ENCODE measurements around the gene TRANK1.

TRANK1 gene

DNA sequence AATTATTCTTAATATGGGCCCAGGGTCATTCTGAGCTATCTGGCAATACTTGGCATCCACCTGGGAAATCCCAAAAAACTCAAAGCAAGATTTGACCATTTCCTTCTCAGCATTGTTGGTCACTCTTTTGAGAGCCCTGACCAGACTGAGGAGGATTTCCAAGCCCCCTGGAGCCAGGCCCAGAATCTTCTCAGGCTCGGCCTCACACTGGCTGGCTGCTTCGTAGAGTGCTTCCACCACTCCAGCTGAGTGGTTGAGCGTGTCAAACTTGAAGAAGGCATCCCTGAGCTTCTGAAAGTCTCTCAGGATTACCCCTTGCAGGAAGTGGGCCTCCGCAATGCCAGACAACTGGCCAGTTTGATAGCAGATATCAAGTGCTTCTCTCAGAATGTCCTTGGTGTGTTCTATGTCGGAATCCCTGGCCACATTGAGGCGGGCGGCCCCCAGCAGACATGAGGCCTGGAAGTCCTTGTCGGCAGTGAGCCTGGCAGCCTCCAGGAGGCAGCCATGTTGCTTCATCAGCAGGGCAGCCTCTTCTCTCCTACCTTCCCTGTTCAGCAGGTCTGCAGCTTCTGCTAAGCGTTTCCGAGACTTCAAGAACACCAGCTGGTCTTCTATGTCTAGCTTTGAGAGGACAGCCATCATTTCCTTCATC, 111.6 kb downstream of the TRANK1 start:
- Histone ChIP-seq H3K36me3 (ENCODE audit: control insufficient read depth, low read length) (peaks cover 71% of the 10 kb centered on the region), H3K4me2 (ENCODE audit: low read length) (no peak overlapping the region), H3K9me3 (ENCODE audit: control insufficient read depth, insufficient read depth, low read length) (no peaks in the 10 kb centered on the region), H3K27me3 (ENCODE audit: control insufficient read depth, low read length) (no peaks in the 10 kb centered on the region), H4K20me1 (ENCODE audit: control insufficient read depth, insufficient read depth, low read depth, low read length) (no peaks in the 10 kb centered on the region), H3K4me1 (ENCODE audit: control insufficient read depth, low read length) (no peaks in the 10 kb centered on the region), H3K9me2 (replicated peaks; ENCODE audit: control insufficient read depth, low read length) (no peaks in the 10 kb centered on the region), H3K79me2 (ENCODE audit: control insufficient read depth, low read length) (no peaks in the 10 kb centered on the region), H3F3A (ENCODE audit: control insufficient read depth, insufficient read depth) (no peaks in the 10 kb centered on the region), H3K27ac (ENCODE audit: low read depth, low read length) (no peak overlapping the region), H3K4me3 (ENCODE audit: low read length) (no peak overlapping the region)
- no peak for TF ChIP-seq EZH2phosphoT487 (IDR thresholded peaks at IDR 0.05; ENCODE audit: borderline replicate concordance, low read length)
- TF ChIP-seq, protein P1, sequence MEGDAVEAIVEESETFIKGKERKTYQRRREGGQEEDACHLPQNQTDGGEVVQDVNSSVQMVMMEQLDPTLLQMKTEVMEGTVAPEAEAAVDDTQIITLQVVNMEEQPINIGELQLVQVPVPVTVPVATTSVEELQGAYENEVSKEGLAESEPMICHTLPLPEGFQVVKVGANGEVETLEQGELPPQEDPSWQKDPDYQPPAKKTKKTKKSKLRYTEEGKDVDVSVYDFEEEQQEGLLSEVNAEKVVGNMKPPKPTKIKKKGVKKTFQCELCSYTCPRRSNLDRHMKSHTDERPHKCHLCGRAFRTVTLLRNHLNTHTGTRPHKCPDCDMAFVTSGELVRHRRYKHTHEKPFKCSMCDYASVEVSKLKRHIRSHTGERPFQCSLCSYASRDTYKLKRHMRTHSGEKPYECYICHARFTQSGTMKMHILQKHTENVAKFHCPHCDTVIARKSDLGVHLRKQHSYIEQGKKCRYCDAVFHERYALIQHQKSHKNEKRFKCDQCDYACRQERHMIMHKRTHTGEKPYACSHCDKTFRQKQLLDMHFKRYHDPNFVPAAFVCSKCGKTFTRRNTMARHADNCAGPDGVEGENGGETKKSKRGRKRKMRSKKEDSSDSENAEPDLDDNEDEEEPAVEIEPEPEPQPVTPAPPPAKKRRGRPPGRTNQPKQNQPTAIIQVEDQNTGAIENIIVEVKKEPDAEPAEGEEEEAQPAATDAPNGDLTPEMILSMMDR (IDR thresholded peaks at IDR 0.05; ENCODE audit: low read depth, low read length, poor library complexity, severe bottlenecking), result no peak

GRCh38 chr3:36832406-36832805, 112.4 kb downstream of the TRANK1 start:
- Histone ChIP-seq H3F3A (ENCODE audit: control insufficient read depth, insufficient read depth) (no peaks in the 10 kb centered on the region), H3K4me2 (ENCODE audit: low read length) (no peak overlapping the region), H3K9me3 (ENCODE audit: control insufficient read depth, insufficient read depth, low read length) (no peaks in the 10 kb centered on the region), H3K9me2 (replicated peaks; ENCODE audit: control insufficient read depth, low read length) (no peaks in the 10 kb centered on the region), H3K4me3 (ENCODE audit: low read length) (no peak overlapping the region), H3K79me2 (ENCODE audit: control insufficient read depth, low read length) (no peaks in the 10 kb centered on the region), H3K36me3 (ENCODE audit: control insufficient read depth, low read length) (peaks cover 72% of the 10 kb centered on the region), H3K4me1 (ENCODE audit: control insufficient read depth, low read length) (no peaks in the 10 kb centered on the region), H3K27me3 (ENCODE audit: control insufficient read depth, low read length) (no peaks in the 10 kb centered on the region), H3K27ac (ENCODE audit: low read depth, low read length) (no peak overlapping the region), H4K20me1 (ENCODE audit: control insufficient read depth, insufficient read depth, low read depth, low read length) (no peaks in the 10 kb centered on the region)
- TF ChIP-seq EZH2phosphoT487 (IDR thresholded peaks at IDR 0.05; ENCODE audit: borderline replicate concordance, low read length), result no peak
- TF ChIP-seq, protein P1 (IDR thresholded peaks at IDR 0.05; ENCODE audit: low read depth, low read length, poor library complexity, severe bottlenecking), result no peak

DNA sequence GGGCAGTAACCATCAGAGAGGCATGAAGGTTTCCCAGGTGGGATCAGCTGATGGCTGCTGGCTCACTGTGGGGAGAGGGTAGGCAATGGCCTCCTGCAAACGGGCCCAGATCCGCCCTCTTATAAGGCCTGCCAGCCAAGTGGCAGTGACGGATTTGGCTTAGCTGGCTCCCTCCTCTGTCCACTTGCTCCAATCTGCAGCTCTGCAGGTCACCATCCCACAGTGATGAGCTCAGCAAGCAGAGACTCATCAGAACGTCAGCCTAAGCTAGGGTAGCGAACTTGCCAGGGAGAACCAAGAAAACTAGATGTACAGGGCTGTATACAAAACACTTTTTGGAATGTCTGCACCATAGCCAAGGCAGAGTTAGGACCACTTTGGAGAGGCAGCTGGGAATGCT, 117.7 kb downstream of the TRANK1 start:
- Histone ChIP-seq H3K4me3 (ENCODE audit: low read length) (no peak overlapping the region), H3K36me3 (ENCODE audit: control insufficient read depth, low read length) (peaks cover 47% of the 10 kb centered on the region), H3K27me3 (ENCODE audit: control insufficient read depth, low read length) (no peaks in the 10 kb centered on the region), H3K4me2 (ENCODE audit: low read length) (no peak overlapping the region), H3K9me3 (ENCODE audit: control insufficient read depth, insufficient read depth, low read length) (no peaks in the 10 kb centered on the region), H3K27ac (ENCODE audit: low read depth, low read length) (no peak overlapping the region), H3K4me1 (ENCODE audit: control insufficient read depth, low read length) (no peaks in the 10 kb centered on the region), H3K9me2 (replicated peaks; ENCODE audit: control insufficient read depth, low read length) (no peaks in the 10 kb centered on the region), H3F3A (ENCODE audit: control insufficient read depth, insufficient read depth) (no peaks in the 10 kb centered on the region), H3K79me2 (ENCODE audit: control insufficient read depth, low read length) (no peaks in the 10 kb centered on the region), H4K20me1 (ENCODE audit: control insufficient read depth, insufficient read depth, low read depth, low read length) (no peaks in the 10 kb centered on the region)
- TF ChIP-seq, protein P1 (IDR thresholded peaks at IDR 0.05; ENCODE audit: low read depth, low read length, poor library complexity, severe bottlenecking), result no peak
- no peak for TF ChIP-seq EZH2phosphoT487 (IDR thresholded peaks at IDR 0.05; ENCODE audit: borderline replicate concordance, low read length)
